GM21515 (cell line): ENCODE results near the gene UTF1.

Experiments
- ATAC-seq: cut with Tn5 transposase; IDR thresholded peaks from one replicate; pipeline ENCODE4 v1.9.1; 2021; ENCODE audit not compliant: unreplicated experiment

Gene UTF1

DNA sequence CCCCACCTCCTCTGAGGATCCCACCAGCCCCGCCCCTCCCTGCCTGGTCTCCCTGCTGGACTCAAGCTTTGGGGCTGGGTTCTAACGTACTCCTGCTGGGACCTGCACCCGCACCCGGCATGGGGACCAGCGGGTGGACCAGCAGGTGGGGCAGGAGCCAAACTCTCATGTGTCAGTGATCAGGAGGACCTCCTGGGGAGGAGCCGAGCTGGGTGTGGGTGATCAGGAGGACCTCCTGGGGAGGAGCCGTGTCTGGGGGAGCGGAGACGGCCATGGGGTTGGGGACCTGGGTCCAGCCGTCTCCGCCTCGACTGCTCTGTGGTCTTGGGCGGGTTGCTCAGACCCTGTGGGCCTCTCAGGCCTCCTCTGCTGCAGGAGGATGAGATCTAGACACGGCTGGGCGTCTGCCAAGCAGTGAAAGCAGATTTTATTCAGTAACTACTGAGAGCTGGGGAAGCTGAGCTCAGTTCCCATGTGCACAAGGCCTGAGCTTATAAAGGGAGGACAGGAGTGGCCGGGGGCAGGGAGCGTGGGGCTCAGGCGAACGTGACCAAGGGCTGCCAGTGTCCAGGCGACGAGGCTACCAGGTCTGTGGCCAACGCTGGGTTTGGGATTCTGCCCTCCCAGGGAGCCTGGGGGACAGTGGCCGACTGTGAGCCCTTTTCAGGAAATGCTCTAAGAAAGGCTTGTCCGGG, 33.6 kb upstream of the UTF1 start:
- no peak for ATAC-seq

DNA sequence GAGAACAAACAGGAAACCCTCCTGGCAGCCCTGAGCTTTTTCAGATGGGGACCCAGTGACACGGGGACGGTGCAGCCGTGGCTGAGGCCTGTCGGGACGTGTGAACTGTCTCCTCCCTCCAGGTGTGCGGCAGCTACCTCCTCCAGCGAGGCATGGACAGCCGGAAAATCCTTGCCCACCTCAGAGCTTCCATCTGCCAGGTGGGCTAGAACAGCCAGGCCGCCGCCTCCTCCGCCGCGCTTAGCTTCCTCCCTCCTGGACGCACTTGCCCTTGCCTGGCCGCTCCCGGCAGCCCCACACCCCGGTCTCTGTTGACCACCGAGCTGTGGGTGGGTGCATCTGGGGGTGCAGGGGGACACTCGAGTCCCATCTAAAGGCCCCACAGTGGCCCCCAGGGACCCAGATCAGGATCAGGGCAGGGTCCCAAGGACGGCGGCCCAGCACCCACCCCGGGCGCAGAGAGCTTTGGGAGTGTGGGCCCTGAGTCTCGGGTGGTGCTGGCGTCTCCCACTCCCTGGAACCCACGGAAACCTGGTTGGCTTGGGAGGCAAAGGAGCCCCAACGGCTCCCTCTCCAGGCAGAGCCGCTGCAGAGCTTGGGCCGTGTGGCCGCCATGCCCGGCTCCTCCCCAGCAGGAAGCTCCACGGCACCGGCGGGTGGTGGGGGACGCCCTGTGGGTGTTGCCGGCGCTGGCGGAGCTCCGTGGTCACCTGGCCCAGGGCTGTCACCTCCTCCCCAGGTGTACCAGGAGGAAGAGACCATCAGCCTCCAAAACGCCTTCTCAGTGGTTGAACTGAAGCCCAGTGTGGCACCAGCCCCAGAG, 32.9 kb upstream of the UTF1 start:
- no peak for ATAC-seq

DNA sequence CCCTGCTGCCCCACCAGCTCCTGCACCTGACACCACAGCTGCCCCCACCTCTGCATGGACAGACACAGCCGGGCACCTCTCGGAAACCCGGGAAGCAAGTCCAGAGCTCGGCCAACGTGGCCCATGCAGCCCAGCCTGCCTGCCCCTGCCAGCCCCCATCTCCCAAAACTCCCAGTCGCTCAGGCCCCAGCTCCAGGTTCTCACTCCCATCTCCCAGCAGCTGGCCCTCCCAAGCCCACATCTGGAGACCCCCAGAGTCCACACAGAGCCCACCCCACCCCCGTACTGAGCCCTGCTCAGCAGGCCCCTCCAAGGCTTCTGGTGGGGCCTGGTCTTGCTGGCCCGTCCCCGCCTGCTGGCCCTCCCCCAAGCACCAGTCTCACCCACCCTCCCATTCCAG, 32.2 kb upstream of the UTF1 start:
- no peak for ATAC-seq

DNA sequence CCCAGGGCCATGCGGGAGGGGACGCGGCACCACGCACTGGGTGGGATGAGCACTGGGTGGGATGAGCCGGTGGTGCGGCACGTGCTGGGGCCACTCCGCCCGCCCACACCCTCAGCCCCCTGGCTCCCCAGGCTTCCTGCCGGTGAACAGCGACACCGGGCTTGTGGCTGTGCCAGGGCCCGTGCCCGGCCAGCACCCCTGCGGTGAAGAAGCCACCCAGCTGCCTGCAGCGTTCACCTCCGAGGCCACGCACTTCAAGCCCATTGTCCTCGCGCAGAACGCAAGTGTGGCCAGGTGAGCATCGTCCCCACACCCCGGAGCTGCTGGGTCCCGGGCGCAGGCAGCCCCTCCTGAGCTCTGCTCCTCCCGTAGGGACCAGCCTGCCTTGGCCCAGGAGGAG, 31.8 kb upstream of the UTF1 start:
- ATAC-seq: no peak

DNA sequence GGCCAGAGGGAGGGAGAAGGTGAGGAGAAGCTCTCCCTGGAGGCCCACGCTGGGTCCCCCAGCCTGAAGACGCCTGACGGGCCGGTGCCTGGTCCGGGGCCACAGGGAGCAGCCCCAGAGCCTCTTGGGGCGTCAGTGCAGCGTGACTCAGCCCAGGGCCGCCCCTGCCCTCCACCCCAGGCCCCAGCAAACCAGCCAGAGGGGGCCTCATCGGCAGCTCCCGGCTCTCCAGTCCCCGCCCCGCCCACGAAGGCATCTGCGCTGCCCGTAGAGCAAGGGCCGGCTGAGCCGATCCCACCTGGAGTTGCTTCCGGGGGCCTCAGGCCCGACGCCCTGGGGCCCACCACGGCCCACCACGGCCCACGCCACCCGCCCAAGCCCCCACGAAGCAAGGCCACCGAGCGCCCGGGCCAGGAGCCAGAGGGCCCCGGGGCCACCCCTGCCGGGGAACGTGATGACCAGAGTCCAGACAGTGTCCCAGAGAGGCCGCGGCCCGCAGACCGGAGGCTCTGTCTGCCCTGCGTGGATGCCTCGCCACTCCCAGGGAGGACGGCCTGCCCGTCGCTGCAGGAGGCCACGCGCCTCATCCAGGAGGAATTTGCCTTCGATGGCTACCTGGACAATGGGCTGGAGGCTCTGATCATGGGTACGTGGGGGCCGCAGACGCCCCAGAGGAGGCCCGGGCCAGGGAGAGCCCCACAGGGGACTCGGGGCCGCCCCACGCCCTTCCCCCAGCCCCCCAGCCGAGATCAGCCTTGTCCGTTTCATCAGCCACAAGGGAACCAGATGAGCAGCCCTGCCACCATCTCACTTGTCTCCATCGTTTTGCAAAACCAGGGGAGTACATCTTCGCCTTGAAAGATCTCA, 31.2 kb upstream of the UTF1 start:
- ATAC-seq: no peak

DNA sequence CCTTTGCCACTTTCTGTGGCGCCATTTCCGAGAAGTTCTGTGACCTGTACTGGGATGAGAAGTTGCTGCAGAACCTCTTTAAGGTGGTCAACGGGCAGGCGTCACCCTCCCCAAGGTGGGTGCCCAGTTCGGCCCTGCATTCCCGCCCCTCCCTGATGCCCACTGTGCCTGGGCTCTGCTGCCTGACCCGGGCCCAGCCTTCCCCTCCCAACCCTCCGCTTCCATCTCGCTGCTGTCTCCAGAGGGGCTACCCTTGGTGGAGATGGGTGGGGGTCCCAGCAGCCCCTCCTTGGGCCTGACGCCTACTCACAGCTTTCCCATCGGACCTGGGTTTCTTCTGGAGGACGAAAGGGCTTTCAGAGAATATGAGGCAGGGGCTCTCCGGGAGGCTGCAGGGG, 30.5 kb upstream of the UTF1 start:
- ATAC-seq: no peak

DNA sequence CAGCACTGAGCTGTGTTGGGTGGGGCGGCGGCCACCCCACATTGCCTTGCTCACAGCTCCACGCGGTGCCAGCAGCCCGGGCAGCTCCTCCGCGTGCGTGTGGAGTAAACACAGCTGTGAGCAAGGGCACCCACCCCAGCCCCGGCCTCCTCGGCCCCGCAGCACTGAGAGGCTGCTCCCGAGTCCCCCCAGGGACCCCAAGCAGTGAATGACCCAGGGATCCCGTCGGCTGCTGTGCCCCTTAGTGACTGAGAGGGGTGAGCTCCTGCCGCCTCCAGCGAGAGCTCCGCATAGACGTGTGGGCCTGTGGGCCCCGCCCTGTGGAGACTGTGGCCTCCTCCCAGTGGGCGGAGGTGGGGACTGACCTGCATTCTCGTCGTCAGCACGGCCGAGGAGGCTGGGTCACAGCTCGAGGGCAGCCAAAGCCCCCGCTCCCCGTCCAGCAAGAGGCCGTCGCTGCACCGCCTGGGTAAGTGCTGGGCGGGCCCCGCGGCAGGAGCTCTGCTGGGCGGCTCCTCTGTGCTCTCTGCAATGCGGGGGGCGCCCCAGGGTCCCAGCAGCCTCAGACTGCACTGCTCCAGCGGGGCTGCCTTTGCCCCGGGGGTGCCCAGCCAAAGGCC, 29.9 kb upstream of the UTF1 start:
- ATAC-seq: no peak

DNA sequence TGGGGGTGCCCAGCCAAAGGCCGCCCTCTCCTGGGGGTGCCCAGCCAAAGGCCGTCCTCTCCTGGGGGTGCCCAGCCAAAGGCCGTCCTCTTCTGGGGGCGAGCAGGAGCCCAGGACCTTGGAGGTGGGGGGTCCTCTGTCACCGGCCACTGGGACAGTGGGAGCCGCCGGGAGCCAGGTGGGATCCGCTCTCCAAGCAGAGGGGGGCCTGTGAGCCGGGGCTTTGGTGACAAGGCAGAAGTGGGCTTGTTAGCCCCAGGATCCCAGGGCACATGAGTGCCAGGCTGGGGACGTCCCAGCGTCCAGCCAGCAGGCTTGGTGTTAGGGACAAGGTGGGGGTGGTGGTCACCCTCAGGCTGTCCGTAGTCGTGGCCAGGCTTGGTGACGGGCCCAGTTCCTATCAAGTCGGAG, 29.4 kb upstream of the UTF1 start:
- ATAC-seq: no peak

DNA sequence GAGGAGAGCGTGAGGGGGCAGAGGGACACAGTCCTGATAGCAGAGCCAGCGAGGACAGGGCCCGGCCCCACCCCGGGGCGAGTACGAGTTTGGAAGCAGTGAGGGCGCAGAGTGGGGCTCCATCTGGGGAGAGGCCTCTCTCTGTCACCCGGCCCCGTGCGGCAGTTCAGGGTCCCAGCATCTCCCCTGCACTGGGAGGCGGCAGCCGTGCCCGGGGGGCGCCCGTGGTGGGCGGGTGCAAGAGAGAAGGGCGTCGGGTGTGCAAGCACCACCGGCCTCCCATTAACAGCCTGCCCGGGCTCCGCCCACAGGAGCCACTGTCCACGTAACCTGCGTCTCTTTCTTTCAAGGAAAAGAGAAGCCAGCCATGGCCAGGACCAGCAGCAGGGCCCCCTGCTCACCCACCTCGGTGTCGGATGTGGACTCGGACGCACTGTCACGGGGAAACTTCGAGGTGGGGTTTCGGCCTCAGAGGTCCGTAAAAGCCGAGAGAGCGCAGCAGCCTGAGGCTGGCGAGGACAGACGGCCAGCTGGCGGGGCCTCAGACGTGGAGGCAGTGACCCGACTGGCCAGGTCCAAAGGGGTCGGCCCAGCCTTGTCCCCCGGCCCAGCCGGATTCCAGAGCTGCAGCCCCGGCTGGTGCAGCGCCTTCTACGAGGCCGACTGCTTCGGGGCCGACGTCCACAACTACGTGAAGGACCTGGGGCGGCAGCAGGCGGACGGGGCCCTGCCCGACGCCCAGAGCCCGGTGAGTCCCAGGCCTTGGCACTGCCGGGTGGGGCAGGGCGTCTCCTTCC, 28.7 kb upstream of the UTF1 start:
- no peak for ATAC-seq

DNA sequence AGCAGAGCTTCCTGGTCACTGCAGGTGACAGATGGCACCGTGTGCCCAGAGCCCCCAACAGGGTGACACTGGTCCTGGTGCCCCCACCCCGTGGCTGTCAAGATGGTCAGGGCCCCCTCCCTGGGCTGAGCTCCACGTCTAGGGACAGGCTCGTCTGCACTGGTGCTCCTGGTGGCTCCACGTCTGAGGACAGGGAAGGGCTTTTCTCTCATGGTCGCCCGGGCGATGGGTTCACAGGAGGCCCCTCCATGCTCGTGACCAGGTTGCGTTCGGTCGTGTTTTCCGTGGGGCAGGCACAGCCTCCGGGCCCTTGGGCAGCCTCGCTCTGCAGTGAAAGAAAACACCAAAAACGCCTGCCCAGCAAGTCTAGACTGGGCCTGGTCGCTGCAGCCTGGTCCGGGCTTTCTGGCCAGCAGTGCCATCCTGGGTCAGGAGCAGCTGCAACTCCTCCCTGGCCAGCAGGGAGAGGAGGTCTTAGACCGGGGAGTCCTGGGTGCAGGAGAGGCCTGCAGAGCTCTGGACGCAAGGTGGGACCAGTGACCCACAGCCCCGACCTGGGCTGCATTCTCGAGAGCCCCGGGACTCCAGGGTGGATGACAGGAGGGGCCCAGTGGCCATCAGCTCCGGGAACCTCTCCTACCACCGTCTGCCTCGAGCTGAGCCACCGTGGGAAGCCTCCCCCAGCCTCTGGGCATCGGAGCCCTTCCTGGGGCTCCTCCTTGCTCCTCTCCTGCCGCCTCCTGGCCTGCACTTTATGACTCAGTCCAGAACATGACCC, 27.9 kb upstream of the UTF1 start:
- ATAC-seq: no peak

DNA sequence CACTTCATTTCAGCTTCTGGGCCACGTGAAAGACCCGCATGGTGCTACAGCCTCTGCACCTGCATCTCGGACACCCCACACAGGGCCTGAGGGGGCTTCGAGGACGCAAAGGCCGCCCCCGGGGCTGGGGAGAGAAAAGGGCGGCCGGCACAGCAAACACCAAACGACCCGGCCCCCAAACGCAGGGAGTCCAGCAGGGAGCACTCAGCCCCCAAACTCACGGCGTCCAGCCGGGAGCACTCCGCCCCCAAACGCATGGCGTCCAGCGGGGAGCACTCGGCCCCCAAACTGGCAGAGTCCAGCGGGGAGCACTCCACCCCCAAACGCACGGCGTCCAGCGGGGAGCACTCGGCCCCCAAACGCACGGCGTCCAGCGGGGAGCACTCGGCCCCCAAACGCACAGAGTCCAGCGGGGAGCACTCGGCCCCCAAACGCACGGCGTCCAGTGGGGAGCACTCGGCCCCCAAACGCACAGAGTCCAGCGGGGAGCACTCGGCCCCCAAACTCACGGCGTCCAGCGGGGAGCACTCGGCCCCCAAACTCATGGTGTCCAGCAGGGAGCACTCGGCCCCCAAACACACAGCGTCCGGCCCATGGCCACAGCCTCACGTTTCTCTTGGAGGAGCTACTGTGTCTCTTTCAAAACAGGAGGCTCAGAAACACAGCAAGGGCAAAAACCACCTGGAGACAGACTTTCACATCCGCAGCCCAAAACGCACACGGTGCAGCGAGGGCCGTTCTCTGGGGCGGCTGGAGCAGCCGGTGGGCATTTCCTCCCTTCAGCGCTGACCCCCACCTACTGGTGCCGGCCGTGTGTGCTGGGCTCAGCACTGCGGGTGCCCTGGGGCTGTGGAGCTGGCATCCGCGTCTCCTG, 27.0 kb upstream of the UTF1 start:
- ATAC-seq: no peak

DNA sequence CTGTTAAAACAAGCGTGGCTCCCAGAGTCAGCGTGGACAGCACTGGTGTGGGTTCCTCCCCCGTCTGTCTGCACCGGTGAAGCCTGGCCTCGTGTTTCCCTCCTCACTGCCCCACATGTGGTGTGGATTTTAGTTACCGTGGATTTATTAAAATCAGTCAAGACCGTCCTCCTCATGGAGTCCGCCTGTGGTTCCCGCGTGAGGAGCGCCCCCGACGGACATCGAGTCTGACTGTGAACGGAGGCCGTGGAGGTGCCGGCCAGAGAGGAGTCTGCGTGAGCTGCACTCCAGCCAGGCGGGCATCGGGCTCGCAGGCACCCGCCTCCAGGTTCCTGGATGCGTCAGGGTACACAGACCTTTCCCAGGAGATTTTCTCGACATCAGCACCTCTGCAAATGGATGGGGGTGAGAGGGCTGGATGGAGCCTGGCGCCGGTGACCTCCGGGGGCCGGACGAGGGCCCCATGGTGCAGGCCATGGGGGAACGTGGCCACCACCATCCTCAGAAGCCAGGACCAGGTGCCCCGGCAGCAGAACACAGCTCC, 26.3 kb upstream of the UTF1 start:
- ATAC-seq: no peak

DNA sequence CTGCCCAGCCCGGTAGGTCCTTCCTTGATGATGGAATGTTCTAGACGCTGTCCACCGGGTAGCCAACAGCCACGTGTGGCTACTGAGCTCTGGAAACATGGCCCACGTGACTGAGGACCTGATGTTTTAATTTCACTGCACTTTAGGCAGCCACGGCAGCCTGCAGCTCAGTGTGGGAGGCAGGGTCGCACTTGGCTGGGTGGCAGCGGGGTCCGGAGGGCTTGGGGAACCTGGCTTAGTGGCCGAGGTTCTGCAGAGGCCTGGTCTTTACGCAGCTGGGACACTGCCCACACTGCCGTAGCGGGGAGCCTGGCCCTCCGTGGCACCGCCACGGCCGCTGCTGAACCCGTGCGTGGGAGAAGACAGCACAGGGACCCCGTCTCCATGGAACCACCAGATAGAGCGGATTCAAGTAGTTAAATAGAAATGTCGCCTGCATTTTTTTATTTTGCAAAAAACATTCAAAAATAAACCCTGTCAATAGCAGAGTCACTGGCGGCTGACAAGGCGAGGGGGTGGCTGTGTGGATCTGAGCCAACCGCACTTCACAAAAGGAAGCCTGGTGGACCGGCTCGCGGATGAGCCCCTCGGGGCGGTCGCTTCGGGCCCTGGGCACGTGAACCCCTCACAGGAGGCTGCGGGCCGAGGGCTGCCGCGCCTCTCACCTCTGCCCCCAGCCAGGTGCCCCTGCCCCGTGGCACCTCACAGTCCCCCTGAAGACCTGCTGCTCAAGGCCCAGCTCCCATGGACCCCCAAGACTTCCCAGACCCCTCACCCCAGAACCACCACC, 25.6 kb upstream of the UTF1 start:
- ATAC-seq: no peak

DNA sequence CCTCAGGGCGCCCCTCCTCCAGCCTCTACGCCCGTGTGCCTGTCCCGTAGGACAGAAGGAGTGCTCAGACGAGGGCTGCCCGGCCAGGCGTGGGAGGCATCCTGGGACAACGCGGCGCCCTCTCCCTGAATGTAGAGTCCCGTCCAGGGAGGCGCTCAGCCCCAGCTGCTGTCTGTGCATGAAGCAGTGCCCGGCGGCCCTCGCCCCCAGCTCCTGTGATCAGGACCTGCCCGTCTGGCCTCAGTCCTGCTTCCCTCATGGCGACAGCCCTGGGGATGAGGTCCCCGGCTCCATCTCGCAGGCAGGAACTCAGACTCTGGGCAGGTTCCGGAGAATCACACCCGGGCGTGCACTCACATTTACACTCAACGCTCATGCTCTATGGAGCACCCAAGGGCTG, 24.9 kb upstream of the UTF1 start:
- ATAC-seq: no peak

DNA sequence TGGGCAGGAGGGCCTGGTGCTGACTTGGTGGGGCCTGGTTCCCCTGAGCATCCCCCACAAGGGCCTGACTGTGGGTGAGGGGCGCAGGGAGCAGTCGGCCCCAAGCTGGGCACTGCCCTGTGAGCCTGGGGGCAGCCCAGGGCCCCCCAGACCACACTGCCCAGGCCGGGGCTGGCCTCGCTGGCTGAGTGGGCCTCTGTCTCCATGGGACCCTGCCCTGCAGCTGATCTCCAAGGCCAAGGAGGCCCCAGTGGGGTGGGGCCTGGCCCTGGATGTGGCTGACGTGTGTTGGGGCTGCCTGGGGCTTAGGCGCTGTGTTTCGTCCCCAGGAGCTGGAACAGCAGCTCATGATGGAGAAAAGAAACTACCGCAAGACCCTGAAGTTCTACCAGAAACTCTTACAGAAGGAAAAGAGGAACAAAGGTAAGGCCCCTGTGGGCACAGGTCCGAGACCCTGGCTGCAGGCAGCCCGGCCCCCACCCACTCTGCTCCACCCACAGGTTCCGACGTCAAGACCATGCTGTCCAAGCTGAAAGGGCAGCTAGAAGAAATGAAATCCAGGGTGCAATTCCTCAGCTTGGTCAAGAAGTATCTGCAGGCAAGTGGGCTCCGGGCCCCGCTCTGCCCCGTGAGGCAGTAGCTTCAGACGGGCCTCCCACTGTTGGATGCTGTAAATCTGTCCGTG, 23.5 kb upstream of the UTF1 start:
- no peak for ATAC-seq

DNA sequence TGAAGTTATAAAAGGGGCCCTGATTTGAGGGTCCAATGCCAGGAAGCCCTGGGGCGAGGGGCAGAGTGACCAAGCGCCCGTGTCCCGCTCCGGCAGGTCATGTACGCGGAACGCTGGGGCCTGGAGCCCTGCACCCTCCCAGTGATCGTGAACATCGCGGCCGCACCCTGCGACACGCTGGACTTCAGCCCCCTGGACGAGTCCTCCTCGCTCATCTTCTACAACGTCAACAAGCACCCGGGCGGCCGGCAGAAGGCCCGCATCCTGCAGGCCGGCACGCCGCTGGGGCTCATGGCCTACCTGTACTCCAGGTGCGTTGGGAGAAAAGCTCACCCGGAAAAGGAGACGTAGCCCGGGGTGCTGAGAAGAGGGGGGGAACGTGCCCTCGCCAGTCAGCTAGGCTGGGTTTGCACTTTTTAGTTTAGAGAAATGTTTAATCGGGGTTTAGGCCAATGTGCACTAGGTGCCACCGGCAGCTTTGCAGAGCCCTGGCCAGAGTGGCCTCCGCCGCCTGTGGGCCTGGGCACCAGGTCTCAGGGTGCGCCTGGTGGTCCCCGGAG, 22.9 kb upstream of the UTF1 start:
- ATAC-seq: no peak

DNA sequence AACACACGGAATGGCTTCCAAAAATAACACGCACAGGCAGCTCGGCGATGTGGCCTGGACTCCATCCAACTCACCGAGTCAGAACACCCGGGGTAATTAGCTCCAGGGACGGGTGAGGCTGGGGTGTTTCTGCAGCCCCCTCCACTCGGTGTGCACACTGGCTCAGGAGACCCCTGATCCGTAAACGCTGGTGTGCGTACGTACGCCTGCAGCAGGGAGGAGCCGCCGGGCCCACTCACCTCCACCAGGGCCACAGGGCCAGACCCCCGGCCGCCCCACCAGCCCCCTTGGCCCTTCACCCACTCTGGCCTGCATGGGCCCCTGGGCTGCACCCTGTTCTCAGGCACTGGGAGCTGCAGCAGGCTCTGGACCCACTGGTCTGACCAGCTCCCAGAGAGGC, 22.4 kb upstream of the UTF1 start:
- ATAC-seq: no peak
